Peyer's patch (tissue), 4 donors: ENCODE data around the gene ROBO3. TPM values are rescaled to one million over a fixed set of nuclear protein-coding genes. Genes with fewer than 3 reads are reported as not detected.

ENCODE experiments used
- DNase-seq, 3 donors: peaks; one replicate each; pipeline ENCODE4 v3.0.0-alpha.2; 2017 to 2019
- H3K27ac ChIP-seq, 4 donors: fragments of 200-600 bp; sonication (generic); one replicate each; pipeline ENCODE4 v1.5.1; 2016 to 2019
- H3K27me3 ChIP-seq, 2 donors: fragments of 200-600 bp; sonication (generic); one replicate each; pipeline ENCODE4 v1.5.1; 2019
- H3K36me3 ChIP-seq, 3 donors: fragments of 200-600 bp; sonication (generic); one replicate each; pipeline ENCODE4 v1.5.1; 2016 to 2019
- H3K4me1 ChIP-seq, 4 donors: fragments of 200-600 bp; sonication (generic); one replicate each; pipeline ENCODE4 v1.5.1; 2016 to 2019
- H3K4me3 ChIP-seq, 4 donors: fragments of 200-600 bp; sonication (generic); 1 replicate in 3 of 4; 2 replicates in 1 of 4; pipeline ENCODE4 v1.5.1; 2016 to 2019; ENCODE audit warnings: mild to moderate bottlenecking in 1 of 4
- H3K9me3 ChIP-seq, 4 donors: fragments of 200-600 bp; sonication (generic); one replicate each; pipeline ENCODE4 v1.5.1; 2016 to 2019; ENCODE audit warnings: mild to moderate bottlenecking in 1 of 4
- CTCF ChIP-seq, 6 experiments: fragments of 450-650 bp in 4 of 6; fragments of 200-600 bp in 2 of 6; sonication (generic) in 1 of 6; IDR thresholded peaks; one replicate each; pipeline ENCODE4 v1.5.1; 2017 to 2019; ENCODE audit warnings: antibody characterized with exemption in 6 of 6, mild to moderate bottlenecking in 3 of 6, moderate library complexity in 1 of 6
- POLR2A ChIP-seq, 2 donors: fragments of 450-650 bp; IDR thresholded peaks; one replicate each; pipeline ENCODE4 v1.5.1; 2017; ENCODE audit warnings: antibody characterized with exemption in 2 of 2, mild to moderate bottlenecking in 2 of 2, moderate library complexity in 2 of 2
- total RNA-seq, 4 donors: library from RNA; depleted of rRNA; stranded (reverse); fragments of >200 nt; gene quantifications; one replicate each; pipeline ENCODE4 v1.1.0, GENCODE V29; 2016

ROBO3 gene
- total RNA-seq, 4 donors from 2014 or later: 3.6 to 49.5 (median 16.1) TPM

- TF ChIP-seq POLR2A (IDR thresholded peaks at IDR 0.05) (no peak), CTCF (IDR thresholded peaks at IDR 0.05) (no peak)
Measured at GRCh38 chr11:124839972-124840621, 25.1 kb upstream of the ROBO3 start.

DNA sequence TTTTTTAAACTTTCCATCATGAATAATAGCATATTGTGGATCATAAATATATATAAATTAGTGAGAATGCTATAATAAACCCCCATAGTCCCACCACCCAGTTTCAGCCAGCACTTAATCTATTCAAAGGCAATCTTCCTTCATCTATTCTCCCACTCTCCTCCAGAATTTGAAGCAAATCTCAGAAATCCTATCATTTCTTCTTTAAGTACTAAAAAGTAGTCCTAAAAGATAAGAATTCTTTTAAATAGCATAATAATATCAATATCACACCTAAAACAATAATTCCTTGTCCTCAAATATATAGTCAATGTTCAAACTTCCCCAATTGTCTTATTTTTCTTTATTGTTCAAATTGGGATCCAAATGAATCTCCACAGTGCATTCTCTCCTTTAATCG, 24.6 kb upstream of the ROBO3 start:
- Histone ChIP-seq H3K9me3 (no peaks in the 10 kb centered on the region), H3K4me3 (no peak overlapping the region), H3K4me1 (peaks cover 0 to 20% (median 8%) of the 10 kb centered on the region in 4 donors), H3K27me3 (peaks cover 0 to 46% of the 10 kb centered on the region in 2 donors), H3K36me3 (no peaks in the 10 kb centered on the region), H3K27ac (no peak overlapping the region)
- no peak for DNase-seq
- TF ChIP-seq POLR2A (IDR thresholded peaks at IDR 0.05) (no peak), CTCF (IDR thresholded peaks at IDR 0.05) (no peak)

More at GRCh38 chr11:124839972-124840621, 25.1 kb upstream of the ROBO3 start:
- Histone ChIP-seq H3K4me3 (peak overlapping the region in 3 of 4 donors; percentile 33 to 43 (median 39)), H3K36me3 (no peaks in the 10 kb centered on the region), H3K4me1 (peaks cover 0 to 20% (median 8%) of the 10 kb centered on the region in 4 donors), H3K9me3 (no peaks in the 10 kb centered on the region), H3K27me3 (peaks cover 0 to 41% of the 10 kb centered on the region in 2 donors), H3K27ac (no peak overlapping the region)
- no peak for DNase-seq

DNA sequence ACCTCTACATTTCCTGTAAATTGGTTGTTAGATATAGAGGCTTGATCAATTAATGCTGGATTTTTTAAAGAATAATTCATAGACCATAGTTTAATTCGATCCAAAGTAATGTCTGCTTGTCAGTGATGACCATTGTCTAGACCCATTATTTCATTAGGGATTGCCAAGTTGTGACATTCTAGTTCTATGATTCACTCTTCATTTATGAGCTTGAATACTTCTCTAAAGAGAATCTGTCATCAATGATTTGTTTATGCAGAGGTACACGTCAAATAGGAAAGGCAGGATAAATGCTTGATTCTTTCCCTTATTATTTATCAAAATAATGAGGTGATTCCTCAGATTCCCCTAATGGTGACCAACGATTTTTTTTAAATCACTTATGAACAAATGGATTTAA, 24.0 kb upstream of the ROBO3 start:
- no peaks in the 10 kb centered on the region for H3K36me3 ChIP-seq
- no peaks in the 10 kb centered on the region for H3K9me3 ChIP-seq
- peaks cover 0 to 20% (median 8%) of the 10 kb centered on the region in 4 donors for H3K4me1 ChIP-seq
- TF ChIP-seq CTCF (IDR thresholded peaks at IDR 0.05) (no peak), POLR2A (IDR thresholded peaks at IDR 0.05) (no peak)
- H3K4me3 ChIP-seq: no peak overlapping the region
- no peak overlapping the region for H3K27ac ChIP-seq
- H3K27me3 ChIP-seq: peaks cover 0 to 52% of the 10 kb centered on the region in 2 donors
- no peak for DNase-seq

GRCh38 chr11:124841840-124842239, 23.4 kb upstream of the ROBO3 start:
- H3K9me3 ChIP-seq: no peaks in the 10 kb centered on the region
- H3K36me3 ChIP-seq: no peaks in the 10 kb centered on the region
- H3K27ac ChIP-seq: no peak overlapping the region
- H3K4me1 ChIP-seq: peaks cover 0 to 20% (median 8%) of the 10 kb centered on the region in 4 donors
- H3K4me3 ChIP-seq: no peak overlapping the region
- no peak for TF ChIP-seq POLR2A (IDR thresholded peaks at IDR 0.05)
- TF ChIP-seq CTCF (IDR thresholded peaks at IDR 0.05): no peak
- peaks cover 0 to 55% of the 10 kb centered on the region in 2 donors for H3K27me3 ChIP-seq
- no peak for DNase-seq

DNA sequence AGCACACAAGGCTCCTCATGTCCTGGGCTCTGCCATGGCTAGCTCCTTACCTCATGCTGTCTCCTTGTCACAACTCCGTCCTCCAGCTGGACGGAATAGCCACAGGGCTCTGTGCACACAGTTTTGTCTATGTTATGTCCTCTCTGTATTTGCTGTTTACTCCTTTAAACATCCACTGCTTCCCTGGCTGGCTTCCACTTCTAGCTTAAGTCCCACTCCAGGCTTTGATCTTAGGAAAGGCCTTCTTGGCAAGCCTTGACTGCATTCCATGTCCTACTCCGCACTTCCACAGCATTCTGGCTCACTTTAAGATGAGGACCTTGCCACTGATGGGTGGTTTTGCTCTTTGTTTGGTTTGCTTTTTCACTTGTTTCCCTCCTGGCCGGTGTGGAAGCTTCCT, 22.9 kb upstream of the ROBO3 start:
- no peak for DNase-seq
- H3K9me3 ChIP-seq: no peaks in the 10 kb centered on the region
- peaks cover 0 to 20% (median 8%) of the 10 kb centered on the region in 4 donors for H3K4me1 ChIP-seq
- H3K27me3 ChIP-seq: peaks cover 0 to 55% of the 10 kb centered on the region in 2 donors
- TF ChIP-seq CTCF (IDR thresholded peaks at IDR 0.05): no peak
- no peak for TF ChIP-seq POLR2A (IDR thresholded peaks at IDR 0.05)
- H3K4me3 ChIP-seq: no peak overlapping the region
- no peaks in the 10 kb centered on the region for H3K36me3 ChIP-seq
- H3K27ac ChIP-seq: no peak overlapping the region
